B cell (primary cell): Measurements from ENCODE around the gene NKG7. TPM values are rescaled to one million over a fixed set of nuclear protein-coding genes. Genes with fewer than 3 reads are reported as not detected.

Experiments
- ATAC-seq: fragments of 200-7000 bp; cut with Tn5 transposase; one replicate; pipeline ENCODE4 v1.10.0; 2021; ENCODE audit warnings: low read depth, mild to moderate bottlenecking, moderate number of reproducible peaks, moderate library complexity
- CTCF ChIA-PET: fragments of 350-600 bp; sonication (Branson Sonifier 250); formaldehyde crosslinking; loops from one replicate; lab custom pipeline; 2021; ENCODE audit warnings: antibody characterized with exemption, inconsistent platforms; lab: Charles Lee
- POLR2A ChIA-PET: fragments of 350-600 bp; sonication (Branson Sonifier 250); formaldehyde crosslinking; loops from one replicate; lab custom pipeline; 2021; ENCODE audit warnings: antibody characterized with exemption; lab: Charles Lee
- DNase-seq: peaks from one replicate; pipeline ENCODE4 v3.0.0; 2013
- H2AFZ ChIP-seq: 2 replicates; pipeline ENCODE4 v1.6.1; 2012; ENCODE audit warnings: mild to moderate bottlenecking, low read depth, low read length; ENCODE audit not compliant: insufficient read depth, poor library complexity, severe bottlenecking
- H3K27ac ChIP-seq, 2 donors: 1 replicate in 1 of 2; 2 replicates in 1 of 2; pipeline ENCODE4 v1.5.1; 2012 to 2013; ENCODE audit warnings: low read length in 2 of 2, mild to moderate bottlenecking in 2 of 2, moderate library complexity in 1 of 2
- H3K27me3 ChIP-seq, 4 experiments: fragments of 200-600 bp in 1 of 4; sonication (generic) in 1 of 4; replicated peaks in 1 of 4; 1 replicate in 2 of 4; 2 replicates in 2 of 4; pipeline versions ENCODE4 v1.6.1 to v1.7.0; 2013 to 2016; ENCODE audit warnings: low read length in 3 of 4, mild to moderate bottlenecking in 2 of 4, mixed read lengths in 1 of 4, moderate library complexity in 1 of 4; ENCODE audit not compliant: insufficient read depth in 4 of 4, control insufficient read depth in 3 of 4; ENCODE audit errors: control extremely low read depth in 1 of 4
- H3K36me3 ChIP-seq, 2 experiments: replicated peaks in 1 of 2; 1 replicate in 1 of 2; 2 replicates in 1 of 2; pipeline versions ENCODE4 v1.6.1 to v1.7.1; 2013; ENCODE audit warnings: low read length in 1 of 2; ENCODE audit not compliant: insufficient read depth in 2 of 2, control insufficient read depth in 1 of 2; ENCODE audit errors: control extremely low read depth in 1 of 2, extremely low read depth in 1 of 2
- H3K4me1 ChIP-seq, 2 donors: fragments of 200-600 bp in 1 of 2; sonication (generic) in 1 of 2; 1 replicate in 1 of 2; 2 replicates in 1 of 2; pipeline versions ENCODE4 v1.5.1 to v1.6.1; 2013 to 2017; ENCODE audit warnings: low read length in 2 of 2; ENCODE audit not compliant: control insufficient read depth in 2 of 2, insufficient read depth in 2 of 2
- H3K4me2 ChIP-seq: replicated peaks from 2 replicates; pipeline ENCODE3; 2012; ENCODE audit warnings: mild to moderate bottlenecking, low read depth, low read length; ENCODE audit not compliant: poor library complexity, severe bottlenecking
- H3K4me3 ChIP-seq, 5 experiments: fragments of 200-600 bp in 1 of 5; sonication (generic) in 1 of 5; 1 replicate in 3 of 5; 2 replicates in 2 of 5; pipeline versions ENCODE4 v1.5.1 to v1.7.0; 2011 to 2016; ENCODE audit warnings: low read length in 4 of 5, mild to moderate bottlenecking in 4 of 5, low read depth in 2 of 5, control low read depth in 1 of 5, moderate library complexity in 1 of 5; ENCODE audit not compliant: insufficient read depth in 1 of 5; ENCODE audit errors: control extremely low read depth in 1 of 5, extremely low read depth in 1 of 5
- H3K79me2 ChIP-seq: fragments of 200-600 bp; sonication (generic); one replicate; pipeline ENCODE4 v1.6.0; 2016; ENCODE audit warnings: low read length; ENCODE audit not compliant: control insufficient read depth, insufficient read depth
- H3K9ac ChIP-seq: fragments of 200-600 bp; sonication (generic); 2 replicates; pipeline ENCODE4 v1.6.1; 2017; ENCODE audit warnings: mild to moderate bottlenecking, low read length, moderate library complexity
- H3K9me3 ChIP-seq, 3 donors: one replicate each; pipeline versions ENCODE4 v1.6.1 to v1.7.1; 2013; ENCODE audit warnings: low read length in 2 of 3; ENCODE audit not compliant: control insufficient read depth in 2 of 3, insufficient read depth in 1 of 3; ENCODE audit errors: control extremely low read depth in 1 of 3
- H4K20me1 ChIP-seq: 2 replicates; pipeline ENCODE4 v1.6.0; 2012; ENCODE audit warnings: mild to moderate bottlenecking, low read length; ENCODE audit not compliant: insufficient read depth, control insufficient read depth, poor library complexity, severe bottlenecking
- H3K27ac Mint-ChIP-seq: one replicate; pipeline ENCODE4 v1.8.0; 2021; ENCODE audit warnings: mixed read lengths
- H3K27me3 Mint-ChIP-seq: one replicate; pipeline ENCODE4 v1.8.0; 2021; ENCODE audit warnings: mixed read lengths
- H3K4me1 Mint-ChIP-seq: one replicate; pipeline ENCODE4 v1.8.0; 2021; ENCODE audit warnings: mixed read lengths
- H3K4me3 Mint-ChIP-seq: one replicate; pipeline ENCODE4 v1.8.0; 2021; ENCODE audit warnings: mixed read lengths
- H3K9me3 Mint-ChIP-seq: one replicate; pipeline ENCODE4 v1.8.0; 2022; ENCODE audit warnings: mixed read lengths; ENCODE audit not compliant: insufficient read depth
- CTCF ChIP-seq: fragments of 200-600 bp; IDR thresholded peaks from one replicate; pipeline ENCODE4 v1.8.0; 2022; ENCODE audit warnings: antibody characterized with exemption, mild to moderate bottlenecking
- EZH2 ChIP-seq: IDR thresholded peaks from 2 replicates; pipeline ENCODE4 v1.6.1; 2012; ENCODE audit warnings: borderline replicate concordance, low read depth, mild to moderate bottlenecking, moderate library complexity, low read length; ENCODE audit not compliant: insufficient read depth, poor library complexity, severe bottlenecking
- WGBS: methylation state at CpG from one replicate; pipeline ENCODE4 v1.1.5; 2013; ENCODE audit warnings: missing lambda C conversion rate; ENCODE audit not compliant: insufficient coverage; 5-methylcytosine and 5-hydroxymethylcytosine counted together
- intact Hi-C: fragments of 100-400 bp; cut with micrococcal nuclease; formaldehyde crosslinking; loops from one replicate; pipeline ENCODE4 v1.10.0; 2022
- polyA plus RNA-seq: library from polyadenylated mRNA; depleted of rRNA; stranded (reverse); fragments of >200 nt; gene quantifications from 2 replicates; pipeline ENCODE4 v1.2.3, GENCODE V29; 2012
- total RNA-seq, 2 donors: library from RNA; stranded (reverse); fragments of 120-200 nt in 1 of 2; gene quantifications; 1 replicate in 1 of 2; 2 replicates in 1 of 2; pipeline versions ENCODE4 v1.2.3 to v1.2.4, GENCODE V29; 2013 to 2022

The NKG7 gene
- total and polyA plus RNA-seq, 2 donors (not counting 1 experiment from before 2014, with no cell fraction given) = 1.9 to 6.6 TPM

- H3K79me2 ChIP-seq = peaks cover 9% of the 10 kb centered on the region
- H3K4me1 Mint-ChIP-seq = peaks cover 1% of the 10 kb centered on the region
- over 99% methylated on average over 9 of the region's 12 CpGs for WGBS
- H3K27me3 ChIP-seq = no peaks in the 10 kb centered on the region
- H2AFZ ChIP-seq = no peak overlapping the region
- no peak overlapping the region for H3K9ac ChIP-seq
- ATAC-seq (no peak), DNase-seq (no peak)
- H3K4me2 ChIP-seq = no peak overlapping the region
- peaks cover 0 to 23% of the 10 kb centered on the region in 2 experiments for H3K36me3 ChIP-seq
- no peak overlapping the region for H3K4me3 Mint-ChIP-seq
- no peak overlapping the region for H3K27ac Mint-ChIP-seq
- H3K9me3 Mint-ChIP-seq = no peaks in the 10 kb centered on the region
- TF ChIP-seq EZH2 (no peak), CTCF (no peak)
- intact Hi-C loops = no loop called here
- H3K27me3 Mint-ChIP-seq = no peaks in the 10 kb centered on the region
- no peak overlapping the region for H3K27ac ChIP-seq
- POLR2A ChIA-PET = no interaction called here
- CTCF ChIA-PET = no interaction called here
- no peaks in the 10 kb centered on the region for H3K9me3 ChIP-seq
- H4K20me1 ChIP-seq = no peaks in the 10 kb centered on the region
- H3K4me3 ChIP-seq = no peak overlapping the region
- no peaks in the 10 kb centered on the region for H3K4me1 ChIP-seq
Observed at GRCh38 chr19:51354103-51354741, 18.2 kb downstream of the NKG7 start.

GRCh38 chr19:51352783-51353360 is 19.6 kb downstream of the NKG7 start:
- POLR2A ChIA-PET = no interaction called here
- no peak overlapping the region for H3K27ac Mint-ChIP-seq

More at GRCh38 chr19:51352783-51353360, 19.6 kb downstream of the NKG7 start:
- WGBS = 99% methylated on average over 11 of the region's 16 CpGs
- H3K27me3 ChIP-seq = no peaks in the 10 kb centered on the region
- no peaks in the 10 kb centered on the region for H3K9me3 Mint-ChIP-seq
- no peak overlapping the region for H3K9ac ChIP-seq
- no peak overlapping the region for H3K4me3 ChIP-seq
- peaks cover 1% of the 10 kb centered on the region for H3K4me1 Mint-ChIP-seq
- no peak for DNase-seq
- no peak overlapping the region for H2AFZ ChIP-seq
- H3K27ac ChIP-seq = no peak overlapping the region
- no peaks in the 10 kb centered on the region for H3K27me3 Mint-ChIP-seq
- CTCF ChIA-PET = no interaction called here
- TF ChIP-seq CTCF = no peak
- TF ChIP-seq EZH2 = no peak
- no peak overlapping the region for H3K4me3 Mint-ChIP-seq
- H3K4me1 ChIP-seq = no peaks in the 10 kb centered on the region
- no peaks in the 10 kb centered on the region for H4K20me1 ChIP-seq
- peaks cover 4% of the 10 kb centered on the region for H3K79me2 ChIP-seq
- peaks cover 0 to 23% of the 10 kb centered on the region in 2 experiments for H3K36me3 ChIP-seq
- no peaks in the 10 kb centered on the region for H3K9me3 ChIP-seq
- ATAC-seq = no peak
- H3K4me2 ChIP-seq = no peak overlapping the region
- intact Hi-C loops = no loop called here
